Activated T-cell treated with anti-CD3 and anti-CD28 coated beads for 48 hours (primary cell): ENCODE data around the gene DUSP7.

Experiments used
- DNase-seq: peaks from one replicate; pipeline ENCODE4 v3.0.0-alpha.2; 2020; ENCODE audit warnings: low read depth

DUSP7 gene, protein sequence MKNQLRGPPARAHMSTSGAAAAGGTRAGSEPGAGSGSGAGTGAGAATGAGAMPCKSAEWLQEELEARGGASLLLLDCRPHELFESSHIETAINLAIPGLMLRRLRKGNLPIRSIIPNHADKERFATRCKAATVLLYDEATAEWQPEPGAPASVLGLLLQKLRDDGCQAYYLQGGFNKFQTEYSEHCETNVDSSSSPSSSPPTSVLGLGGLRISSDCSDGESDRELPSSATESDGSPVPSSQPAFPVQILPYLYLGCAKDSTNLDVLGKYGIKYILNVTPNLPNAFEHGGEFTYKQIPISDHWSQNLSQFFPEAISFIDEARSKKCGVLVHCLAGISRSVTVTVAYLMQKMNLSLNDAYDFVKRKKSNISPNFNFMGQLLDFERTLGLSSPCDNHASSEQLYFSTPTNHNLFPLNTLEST

DNA sequence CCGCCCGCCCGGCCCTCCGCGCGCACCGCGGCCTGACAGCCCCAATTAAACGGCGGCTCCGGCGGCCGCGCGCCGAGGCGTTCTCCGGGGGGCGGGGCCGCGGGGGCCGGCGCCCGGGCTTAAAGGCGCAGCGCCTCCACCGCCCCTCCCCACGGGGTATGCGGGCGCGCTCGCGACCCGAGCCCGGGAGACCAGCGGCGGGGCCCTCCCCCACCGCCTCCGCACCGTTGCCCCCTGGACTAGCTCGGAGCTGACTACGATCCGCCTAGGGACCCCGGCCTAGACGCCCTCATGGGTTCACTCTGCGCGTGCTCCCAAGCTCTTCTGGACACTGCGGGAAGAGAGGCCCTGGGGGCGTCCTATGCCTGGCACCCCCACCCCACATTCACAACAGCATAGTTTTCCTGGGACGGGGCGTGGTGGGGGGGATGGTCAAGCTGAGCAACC is at the start of gene DUSP7:
Gene DUSP7 (minus strand): TSS at position 51 of the 447 bp plus-strand sequence. CDS start 205 bp downstream, outside the sequence.
- peak; percentile 79 for DNase-seq

DNA sequence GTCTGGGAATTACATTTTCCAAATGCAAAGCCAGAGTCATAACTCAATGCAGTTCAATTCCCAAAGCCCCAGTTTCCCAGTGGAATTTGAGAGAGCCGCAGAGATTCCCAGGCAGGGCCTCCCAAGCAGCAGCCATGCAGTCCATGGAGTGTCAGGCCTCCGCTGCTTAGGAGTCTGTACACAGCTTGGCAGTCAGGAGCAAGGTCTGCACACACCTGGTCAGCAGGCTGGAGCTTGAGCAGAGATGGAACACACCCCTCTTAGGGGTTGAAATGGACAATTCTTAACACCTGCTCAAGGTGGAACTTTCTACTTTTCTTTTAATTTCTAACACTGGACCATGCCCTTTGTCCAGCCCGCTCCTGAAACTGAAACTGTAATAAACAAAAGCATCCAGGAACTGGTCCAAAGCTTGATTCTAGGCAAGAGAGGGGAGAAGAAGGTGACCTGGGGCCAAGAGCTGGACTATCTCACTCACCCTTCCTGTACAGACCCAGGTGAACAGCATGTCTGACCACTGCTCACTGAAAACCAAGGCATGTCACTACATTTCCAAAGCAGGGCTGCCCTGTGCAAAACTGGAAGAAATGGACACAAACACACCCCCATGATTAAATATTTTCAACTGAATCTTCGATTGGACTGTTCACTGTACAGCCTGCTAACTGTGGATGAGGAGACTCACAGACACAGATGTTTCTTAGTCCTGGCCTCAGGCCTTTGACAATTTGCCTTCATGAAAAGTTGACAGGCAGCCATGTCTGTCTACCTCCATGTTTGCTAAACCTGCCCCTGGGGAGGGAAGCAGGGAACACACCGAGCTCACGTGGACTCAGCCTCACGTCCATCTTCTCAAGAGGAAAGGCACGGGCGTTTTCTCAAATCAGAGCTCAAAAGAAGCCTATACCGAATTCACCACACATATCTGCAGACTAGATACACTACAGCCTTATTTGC is 48.6 kb upstream of the DUSP7 start:
- DNase-seq: no peak

DNA sequence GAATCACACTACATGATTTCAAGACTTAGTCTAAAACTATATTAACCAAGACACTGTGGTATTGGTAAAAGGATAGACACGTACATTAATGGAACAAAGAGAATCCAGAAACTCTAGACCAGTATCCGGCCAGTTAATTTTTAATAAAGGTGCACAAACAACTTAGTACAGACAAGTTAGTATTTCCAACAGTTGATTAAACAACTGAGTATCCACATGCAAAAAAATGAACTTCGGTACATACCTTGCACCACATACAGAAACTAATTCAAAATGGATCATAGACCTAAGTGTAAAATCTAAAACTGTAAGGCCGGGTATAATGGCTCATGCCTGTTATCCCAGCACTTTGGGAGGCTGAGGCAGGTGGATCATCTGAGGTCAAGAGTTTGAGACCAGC is 46.6 kb upstream of the DUSP7 start:
- no peak for DNase-seq

DNA sequence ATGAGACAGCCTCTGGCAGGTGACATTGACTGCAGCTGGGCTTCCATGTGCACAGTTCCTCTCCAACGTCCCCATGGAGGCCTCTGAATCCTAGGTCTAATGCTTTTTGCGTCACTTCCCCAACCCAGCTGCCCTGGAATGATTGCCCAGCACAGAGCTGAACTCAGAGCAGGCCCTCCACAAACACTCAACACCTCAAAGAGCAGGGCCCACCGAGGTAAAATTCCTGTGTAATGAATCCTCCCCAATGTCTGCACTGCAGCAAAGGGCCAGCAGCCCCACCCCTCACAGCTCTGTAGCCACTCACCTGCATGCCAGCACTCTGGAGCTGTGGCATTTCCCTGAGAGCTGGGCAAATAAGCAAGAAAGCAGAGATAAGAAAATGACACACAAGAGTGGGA is 42.6 kb upstream of the DUSP7 start:
- no peak for DNase-seq

DNA sequence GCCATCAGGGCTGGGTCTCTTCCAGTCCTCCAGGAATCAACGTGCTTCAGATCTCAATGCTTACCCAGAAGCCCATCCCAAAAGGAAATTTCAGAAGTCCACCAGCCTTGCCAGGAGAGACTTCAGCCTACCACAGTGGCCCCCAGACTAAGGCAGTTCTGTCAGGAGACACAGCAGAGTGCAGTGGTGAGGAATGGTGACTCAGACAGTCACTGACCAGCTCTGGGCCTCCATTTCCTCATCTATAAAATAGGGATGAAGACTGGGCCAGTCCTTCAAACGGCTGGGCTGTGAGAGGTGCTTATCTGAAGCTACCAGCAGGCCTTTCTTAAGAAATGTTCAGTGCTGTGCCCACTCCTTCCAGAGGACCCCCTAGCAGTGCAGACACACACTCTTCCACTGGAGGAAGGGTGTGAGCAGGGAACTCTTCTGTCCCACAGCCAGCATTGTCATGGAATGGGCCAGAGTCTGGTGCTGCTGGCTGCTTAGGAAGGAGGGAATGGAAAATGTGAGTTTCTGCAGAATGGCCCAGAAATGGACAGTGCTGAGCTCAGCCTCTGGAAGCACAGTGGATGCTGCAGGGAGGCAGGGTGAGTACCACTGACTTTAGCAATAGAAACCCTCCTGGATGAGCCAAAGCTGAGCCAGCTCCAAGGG is 41.6 kb upstream of the DUSP7 start:
- DNase-seq: no peak

DNA sequence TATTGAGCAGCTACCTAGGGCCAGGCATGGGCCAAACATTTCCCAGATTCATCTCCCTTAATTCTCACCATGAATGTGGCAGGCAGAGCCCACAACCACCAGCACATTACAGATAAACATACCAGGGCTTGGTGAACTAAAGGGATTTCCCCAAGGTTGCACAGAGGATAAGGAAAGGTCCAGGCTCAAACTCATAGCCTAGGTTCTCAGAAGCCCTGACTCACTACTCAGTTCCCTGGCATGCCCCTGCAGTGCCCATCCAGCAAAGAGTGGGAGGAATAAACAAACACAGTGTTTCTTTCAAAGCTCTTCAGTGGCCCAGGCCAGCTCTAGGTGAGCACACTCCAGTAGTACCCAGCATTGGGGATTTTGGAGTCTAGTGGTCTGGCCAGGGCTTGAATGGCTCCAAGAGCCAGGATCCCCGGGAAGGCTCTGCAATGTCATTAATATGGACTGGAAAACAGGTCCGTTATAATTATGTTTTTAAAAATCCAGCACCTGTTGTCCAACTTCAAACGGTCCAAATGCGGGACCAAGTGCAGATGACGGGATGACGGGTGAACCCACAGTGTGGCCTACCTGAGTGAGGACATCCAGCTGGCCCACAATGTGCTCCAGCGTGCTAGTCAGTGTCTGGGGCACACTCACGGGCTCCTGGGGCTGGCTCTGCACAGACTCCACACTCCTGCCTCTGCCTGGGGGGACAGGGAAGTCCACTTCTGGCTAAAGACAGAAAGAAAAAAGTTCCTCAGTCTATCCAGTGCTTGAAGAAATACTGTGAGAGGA is 39.8 kb upstream of the DUSP7 start:
- no peak for DNase-seq

DNA sequence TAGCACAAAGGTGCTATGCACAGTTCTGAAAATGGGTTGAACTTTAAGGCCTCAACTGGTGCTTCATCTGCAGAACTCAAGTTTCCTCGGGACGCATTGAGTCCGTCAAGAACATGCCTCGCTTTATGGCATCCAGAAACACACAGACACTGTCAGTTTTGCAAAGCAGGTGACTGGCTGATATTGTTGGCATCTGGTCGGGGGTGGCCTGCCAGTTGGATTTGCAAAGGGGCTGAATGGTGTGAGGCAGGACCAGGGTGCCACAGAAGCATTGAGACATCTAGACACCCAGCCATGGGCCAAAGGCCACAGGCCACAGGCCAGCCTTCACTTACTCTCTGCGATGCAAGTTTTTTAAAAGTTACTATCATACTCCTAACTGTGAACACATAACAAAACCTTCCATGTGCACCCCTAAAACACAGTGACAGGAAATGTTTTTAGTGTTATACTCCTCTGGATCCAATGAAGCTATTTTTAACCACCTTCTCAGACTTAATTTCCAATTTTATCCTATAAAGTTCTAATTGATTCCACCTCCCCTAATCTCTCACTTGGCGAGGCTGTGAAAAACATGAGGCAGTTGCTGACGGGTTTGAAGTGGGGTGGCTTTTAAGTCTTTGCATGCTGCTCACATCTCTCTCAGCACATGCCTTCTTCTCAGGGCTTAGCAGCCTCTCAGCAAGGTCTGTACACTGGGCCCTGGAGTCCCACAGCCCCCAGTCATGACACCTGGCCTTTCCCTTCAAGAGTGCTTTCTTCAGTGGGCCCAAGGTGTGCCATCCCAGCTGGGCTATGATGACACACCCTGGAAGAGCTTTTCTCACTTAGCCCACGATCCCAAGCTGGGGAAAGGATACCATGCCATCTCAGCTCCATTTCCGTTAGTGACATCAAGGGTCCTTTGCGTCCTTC is 38.5 kb upstream of the DUSP7 start:
- DNase-seq: no peak

DNA sequence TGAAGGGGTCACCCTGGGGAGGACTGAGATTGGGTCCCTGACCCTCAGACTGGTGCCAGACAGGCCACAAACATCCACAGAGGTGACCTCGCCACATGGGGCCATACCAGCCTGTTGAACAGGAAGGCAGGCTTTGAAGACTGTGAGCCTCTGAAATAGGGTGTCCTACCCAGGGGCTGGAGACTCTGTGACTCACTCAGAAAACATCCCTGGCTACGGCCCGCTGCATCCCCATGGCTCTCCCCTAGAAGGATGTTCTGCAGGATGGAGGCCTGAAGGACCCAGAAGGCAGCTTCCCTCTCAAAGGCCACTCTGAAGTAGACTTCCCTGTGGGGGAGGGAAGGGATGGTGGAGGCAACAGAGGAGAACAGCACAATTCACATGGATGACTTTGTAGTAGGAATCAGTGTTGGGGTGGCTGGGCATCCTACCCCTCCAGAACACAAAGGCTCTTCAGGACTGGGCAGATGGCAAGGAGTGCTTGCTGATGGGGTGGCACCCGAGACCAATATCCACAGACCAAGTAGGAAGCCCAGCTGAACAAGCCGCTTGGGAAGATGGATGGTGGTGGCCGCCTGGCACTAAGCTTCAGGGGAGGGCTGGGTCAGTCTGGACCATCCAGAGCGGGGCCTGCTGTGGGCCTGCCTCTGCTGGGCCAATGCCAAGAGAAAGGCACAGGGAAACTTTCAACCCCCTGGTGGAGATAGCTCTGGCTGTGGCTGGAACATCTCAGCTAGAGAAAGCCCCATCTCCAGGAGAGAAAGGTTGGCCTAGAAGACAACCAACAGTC is 37.6 kb upstream of the DUSP7 start:
- no peak for DNase-seq

DNA sequence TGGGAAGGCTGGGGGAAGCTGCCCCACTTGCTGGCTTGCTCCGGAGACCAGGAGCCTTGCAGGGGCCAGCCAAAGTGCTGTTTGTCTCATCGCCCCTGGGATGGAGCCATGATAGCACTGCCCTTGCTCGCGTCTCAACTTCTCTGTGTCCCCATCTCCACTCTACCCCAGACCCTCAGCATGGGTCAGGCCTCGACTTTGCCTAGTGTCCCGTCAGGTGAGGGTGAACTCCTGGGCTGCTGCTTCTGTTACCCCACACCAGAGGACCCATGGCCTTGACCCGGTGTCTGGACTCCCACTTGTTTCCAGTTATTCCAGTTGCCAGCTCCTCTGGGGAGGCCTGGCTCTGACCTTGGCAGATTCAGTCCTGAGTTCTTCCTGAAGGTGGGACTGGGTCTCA is 36.5 kb upstream of the DUSP7 start:
- no peak for DNase-seq

DNA sequence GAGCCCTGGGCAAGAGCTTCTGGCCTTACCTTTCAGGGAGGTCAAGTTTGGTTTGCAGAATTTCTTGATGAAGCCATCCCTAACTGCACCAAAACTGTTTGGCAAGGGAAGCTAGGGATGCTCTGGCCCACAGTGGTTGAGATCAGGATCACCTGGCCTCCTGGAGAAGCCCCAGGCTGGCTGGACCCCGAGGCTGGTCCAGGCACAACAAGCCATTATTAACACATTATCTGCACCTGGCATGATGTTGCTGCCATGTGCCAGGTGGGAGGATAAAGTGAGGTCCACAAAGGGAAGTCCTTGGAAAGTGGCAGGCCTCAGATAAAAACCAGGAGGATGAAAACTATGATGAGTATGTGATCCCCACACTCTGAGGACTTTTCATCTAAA is 35.9 kb upstream of the DUSP7 start:
- DNase-seq: no peak

DNA sequence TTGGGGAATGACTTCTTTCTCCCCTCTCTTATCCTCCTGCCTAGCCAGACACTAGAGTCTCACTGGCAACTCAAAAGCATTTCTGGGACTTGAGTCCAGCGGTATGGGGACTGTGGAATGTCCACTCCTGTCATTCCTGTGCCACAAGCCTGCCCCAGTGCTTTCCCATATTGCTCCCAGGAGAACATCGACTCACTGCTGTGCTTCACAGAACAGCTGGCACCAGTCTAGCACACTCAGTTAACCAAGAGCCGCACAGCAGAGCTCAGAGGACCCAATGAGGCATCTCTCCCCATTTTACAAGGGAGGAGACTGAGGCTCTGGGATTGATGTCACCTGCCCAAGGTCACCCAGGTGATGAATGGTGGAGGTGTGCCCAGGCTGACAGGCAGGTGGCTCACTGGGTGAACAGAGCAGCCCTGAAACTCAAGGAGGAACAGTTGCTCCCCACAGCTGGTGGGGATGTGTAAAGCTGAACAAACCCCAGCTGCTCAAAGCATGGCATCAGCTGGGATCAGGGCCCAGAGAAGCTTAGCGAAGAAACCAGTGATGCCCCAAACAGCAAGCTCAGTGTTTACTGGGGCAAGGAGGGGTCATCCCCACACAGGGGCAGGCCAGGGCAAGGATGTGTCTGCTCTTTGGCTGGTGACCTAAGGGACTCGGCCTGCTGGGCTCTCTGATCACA is 35.4 kb upstream of the DUSP7 start:
- DNase-seq: no peak

DNA sequence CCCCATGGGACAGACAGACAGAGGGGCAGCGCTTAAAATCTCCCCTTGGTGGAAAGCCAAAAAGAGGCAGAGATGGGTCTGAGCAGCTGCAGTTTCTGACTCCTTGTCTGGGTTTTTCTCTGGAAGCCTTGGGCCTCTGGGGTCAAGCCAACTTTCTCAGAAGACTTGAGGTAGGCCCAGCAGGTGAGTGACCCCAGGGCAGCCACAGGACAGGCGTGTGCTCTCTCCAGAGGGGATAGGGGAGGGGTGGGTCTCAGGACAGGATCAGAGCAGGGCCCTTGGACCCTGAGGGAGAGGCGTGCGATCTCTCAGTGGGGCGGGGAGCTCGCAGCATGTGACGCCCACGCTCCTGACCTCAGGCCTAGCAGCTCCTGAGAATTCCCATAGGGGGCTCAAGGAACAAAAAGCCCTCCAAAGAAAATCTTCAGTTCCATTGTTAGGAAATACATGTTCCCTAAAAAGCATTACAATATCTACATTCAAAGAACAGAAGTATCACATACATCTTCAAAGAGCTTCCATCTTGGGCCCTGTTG is 34.6 kb upstream of the DUSP7 start:
- DNase-seq: no peak

DNA sequence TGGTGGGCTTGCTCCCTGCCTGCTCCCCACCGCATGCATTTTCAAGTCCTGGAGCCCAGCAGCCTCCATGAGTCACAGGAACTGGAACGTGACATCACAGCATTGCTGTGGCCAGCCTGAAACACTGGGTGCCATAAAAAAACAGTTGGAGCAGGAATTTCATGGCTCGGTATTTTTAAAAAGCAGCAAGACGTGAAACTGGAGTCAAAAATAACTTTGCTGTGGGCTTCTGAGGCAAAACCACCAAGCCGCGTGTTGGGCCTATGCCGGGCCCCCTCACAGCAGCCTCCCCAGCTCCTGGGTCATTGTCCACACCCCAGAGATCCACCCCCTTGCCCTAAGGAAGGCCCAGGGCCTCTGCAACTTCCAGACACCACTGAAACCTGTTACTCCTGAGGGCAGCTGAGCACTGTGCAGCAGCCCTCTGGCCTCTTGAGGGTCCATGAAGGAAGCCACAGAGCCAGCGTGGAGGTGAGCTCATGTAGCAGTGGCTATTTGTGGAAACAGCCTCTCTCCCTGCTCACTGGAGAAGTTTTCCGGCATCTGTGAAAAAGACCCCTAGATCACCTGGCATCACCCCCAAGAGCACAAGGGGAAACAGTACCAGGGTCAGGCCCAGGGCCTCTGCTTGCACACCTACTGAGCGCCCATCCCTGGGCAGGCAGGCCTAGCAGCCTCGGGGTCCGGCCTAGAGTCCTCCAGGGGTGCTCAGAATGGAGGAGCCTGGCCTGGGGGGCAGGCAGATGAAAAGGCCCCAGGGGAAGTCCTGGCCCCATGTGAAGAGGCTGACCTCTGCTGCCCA is 34.0 kb upstream of the DUSP7 start:
- DNase-seq: no peak

DNA sequence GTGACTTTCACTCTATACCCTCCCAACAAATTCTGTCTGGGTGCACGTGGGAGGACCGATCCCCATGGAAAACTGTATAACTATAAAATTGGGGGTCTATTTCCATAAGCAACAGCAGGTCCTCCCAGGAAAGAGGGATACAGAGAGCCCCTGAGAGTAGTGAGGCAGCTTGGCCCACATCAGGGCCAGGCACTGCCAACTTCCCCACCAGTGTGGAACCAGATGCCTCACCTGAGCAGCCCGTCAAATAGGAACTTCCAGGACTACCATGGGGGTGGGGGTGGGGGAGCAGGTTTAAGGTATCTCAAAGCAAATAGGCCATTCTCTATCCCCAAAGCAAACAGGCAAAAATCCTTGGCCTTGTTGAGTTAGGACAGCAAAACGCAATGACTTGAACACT is 33.3 kb upstream of the DUSP7 start:
- no peak for DNase-seq

DNA sequence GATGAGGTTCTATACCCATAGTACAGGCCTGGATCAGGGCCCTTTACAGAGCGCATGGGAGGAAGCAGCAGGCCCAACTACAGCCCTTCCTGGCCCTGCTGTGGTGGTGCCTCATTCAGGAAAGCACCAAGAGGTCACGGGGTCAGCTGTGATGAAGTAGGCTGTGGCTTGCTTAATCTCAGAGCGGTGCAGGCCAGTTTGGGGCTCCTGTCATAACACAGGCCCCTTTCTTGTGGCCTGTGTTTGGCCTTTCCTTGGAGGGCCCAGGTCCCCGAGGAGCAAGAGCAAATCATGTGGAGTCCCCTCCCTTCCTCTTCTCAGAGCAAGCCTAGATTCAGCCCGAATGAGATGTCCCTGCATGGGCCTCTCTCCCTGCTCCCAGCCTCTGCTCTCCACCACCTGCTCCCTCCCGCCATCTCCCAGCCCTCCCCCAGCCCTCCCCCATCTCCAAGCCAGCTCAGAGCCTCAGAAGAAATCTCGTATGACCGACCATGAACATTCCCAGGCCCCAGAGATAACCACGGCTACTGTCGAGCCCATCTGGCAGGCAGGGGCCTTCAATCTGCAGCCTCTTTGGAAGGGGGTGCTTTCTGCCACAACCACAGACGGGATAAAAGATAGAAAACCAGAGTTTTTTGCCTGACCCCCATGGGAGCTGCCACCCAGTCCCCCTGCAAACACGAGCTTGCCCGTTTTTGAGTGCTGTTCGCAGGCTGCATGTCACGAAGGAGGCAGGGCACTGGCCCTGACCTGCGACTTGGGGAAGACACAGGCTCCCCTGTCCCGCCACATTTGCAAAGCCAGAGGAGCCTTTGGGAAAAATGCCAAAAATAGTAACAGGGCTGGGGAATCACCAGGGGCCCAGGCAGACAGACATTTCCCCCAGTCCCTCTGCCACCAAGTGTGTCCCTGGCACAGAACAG is 32.3 kb upstream of the DUSP7 start:
- no peak for DNase-seq

DNA sequence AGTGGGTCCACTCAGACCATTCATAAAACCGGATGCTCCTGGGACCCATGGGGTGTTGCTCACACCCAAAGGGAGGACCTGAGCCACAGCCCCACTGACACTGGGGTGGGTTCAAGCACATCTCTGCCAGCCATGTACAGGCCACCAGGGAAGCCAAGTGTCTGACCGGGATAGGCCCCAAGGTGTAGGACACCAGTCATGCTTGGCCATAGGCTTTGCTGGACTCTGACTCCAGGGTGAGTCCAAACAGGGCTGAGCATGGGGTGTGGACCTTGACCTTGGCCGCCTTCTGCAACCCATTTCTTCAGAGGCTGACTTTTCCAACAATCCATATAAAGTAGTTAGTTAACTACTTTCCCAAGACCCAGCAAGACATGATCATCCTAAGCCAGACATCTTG is 31.4 kb upstream of the DUSP7 start:
- DNase-seq: no peak
